GM18873 (cell line): ENCODE measurements around the gene FAM168B.

Experiments used
- ATAC-seq: cut with Tn5 transposase; IDR thresholded peaks from one replicate; pipeline ENCODE4 v1.9.1; 2021; ENCODE audit warnings: mild to moderate bottlenecking, moderate library complexity, moderate number of reproducible peaks; ENCODE audit not compliant: unreplicated experiment, low FRiP score

Gene FAM168B

DNA sequence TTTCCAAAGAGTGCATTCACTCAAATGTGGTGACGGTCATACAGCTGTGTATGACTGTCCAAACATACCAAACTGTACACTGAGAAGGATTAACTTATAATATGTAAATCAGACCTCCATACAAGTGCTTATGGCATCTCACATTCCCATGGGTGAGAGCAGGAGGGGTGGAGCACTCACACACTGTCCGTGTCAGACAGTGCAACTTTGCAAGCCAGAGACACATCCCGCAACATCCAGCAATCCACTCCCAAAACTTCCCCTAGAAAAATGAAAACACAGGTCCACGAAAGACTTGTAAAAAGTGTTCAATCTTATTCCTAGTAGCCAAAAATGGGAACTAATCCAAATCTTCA lies 36.4 kb downstream of the FAM168B start:
- ATAC-seq = no peak

DNA sequence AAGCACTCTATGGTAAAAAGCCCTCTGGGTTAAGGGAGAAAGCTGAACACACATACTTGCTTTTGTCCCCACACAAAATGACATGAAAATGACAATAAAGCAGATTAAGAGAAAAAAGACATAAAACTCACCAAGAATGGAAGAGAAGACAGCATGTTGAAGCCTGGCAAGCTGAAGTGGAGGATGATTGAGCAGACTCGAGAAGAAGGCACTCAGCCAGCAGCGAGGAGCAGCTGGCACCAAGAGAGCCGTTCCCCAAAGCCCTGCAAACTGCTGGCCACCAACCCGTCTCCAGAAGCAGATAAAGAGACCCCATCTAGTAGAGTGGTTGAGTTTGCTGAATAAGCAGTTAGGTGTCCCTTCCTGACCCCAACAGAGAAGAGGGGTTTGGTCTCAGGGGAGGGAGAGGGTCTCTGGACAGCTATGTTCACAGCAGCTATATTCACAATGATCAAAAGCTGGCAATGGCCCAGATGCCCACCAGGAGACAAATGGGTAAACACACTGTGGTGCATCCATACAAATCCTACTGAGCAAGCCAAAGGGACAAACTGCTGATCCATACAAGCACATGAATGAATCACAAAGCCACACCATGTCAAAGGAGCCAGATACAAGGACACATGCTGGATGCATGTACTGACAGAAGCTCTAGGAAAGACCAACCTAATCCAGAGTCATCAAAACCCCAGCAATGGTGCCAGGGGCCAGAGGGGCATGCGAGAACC lies 36.9 kb downstream of the FAM168B start:
- no peak for ATAC-seq

DNA sequence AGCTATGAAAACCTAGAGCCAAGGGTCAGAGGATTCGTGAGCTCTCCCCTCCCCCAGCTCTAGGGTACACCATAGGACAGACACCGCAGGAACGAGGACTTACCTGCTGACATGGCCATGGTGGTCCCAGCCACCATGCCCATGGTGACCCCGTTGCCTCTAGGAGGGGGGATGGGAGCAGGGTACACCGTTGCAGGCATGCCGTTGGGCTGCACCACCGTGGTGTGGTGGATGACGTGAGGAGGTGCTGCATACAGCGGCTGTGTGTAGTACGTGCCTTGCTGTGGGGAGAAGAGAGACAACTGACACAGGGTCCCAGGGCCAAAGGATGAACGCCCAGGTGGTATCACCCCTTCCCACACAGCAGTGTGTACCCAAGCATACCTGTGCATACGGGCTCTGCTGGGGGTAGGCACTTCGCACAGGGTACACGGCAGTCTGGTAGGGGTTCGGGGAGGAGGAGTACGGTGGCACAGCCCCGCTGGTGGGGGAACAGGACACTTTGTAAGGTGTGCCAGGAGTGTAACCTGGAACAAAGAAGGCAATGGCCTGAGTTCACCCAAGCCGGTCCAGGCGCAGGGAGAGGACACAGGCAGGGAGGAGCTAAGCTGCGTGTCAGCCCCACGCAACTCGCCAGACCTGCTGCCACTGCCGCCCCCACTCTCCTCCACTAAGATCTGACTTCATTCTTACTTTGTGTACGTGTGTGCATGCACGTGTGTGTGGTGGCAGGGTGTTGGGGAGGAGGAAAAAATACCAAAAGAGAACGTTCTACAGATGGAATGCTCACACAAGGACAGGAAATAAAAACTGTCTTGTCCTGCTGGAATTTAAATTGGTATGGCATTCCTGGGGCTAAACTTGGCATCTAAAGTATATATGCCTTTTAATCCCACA lies 37.8 kb downstream of the FAM168B start:
- ATAC-seq = no peak

DNA sequence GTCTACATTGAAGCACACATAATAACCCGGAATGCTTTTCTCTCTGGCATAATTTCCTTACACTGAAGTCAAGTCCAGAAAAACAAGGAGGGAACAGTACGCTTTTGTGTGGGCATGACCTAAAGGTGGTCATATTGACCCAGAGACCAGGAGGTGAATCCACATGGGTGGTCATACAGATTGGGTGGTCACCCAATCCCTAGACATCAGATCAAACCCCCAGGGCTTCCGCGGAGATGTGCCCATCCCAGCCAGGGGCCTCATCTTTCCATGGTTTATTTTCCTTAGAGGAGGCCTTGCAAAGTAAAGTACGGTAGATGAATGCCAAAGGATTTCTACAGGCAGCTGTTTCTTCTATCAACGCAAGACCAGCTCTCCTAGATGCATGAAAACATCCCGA lies 38.8 kb downstream of the FAM168B start:
- no peak for ATAC-seq

DNA sequence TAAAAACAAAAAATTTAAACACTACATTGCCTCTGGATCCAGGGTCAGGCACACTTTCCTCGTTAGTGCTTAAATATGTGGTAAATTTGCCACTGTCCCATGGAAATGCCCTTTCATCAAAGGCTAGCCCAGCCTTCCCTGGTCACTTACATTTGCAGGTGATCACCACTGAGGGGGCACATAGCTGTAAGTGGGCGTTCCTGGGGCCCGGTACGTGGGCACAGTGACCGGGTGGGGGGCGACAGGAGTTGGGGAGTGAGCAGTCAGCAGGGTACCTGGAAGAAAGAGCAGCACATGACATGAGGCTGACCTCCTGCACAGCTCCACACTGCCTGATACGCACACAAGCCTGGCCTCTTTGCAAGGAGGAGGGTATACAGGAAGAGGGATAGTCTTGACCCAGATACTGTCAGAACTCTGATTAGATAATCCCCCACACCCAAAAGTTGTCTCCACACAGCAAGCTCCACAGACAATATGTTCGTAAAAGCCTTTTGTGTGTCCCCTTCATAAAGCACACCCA lies 40.5 kb downstream of the FAM168B start:
- no peak for ATAC-seq

DNA sequence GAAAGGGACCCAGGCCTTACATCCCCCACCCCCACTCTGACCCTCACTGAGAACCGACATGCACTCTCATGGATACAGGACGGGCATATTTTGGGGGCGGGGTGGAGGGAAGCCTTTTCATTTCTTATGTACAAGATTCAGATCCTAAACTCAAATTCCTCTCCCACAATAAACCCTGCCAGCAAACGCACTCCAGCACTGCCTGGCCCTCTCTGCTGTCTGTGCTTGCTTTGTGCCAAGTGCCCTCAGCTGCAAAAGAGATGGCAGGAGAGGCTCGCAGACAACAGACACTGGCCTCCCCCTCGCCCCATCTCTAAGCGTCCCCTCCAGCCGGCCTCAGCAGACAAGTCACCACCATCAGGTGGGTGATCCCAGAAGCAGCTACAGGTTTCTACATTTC lies 42.4 kb downstream of the FAM168B start:
- ATAC-seq = no peak

DNA sequence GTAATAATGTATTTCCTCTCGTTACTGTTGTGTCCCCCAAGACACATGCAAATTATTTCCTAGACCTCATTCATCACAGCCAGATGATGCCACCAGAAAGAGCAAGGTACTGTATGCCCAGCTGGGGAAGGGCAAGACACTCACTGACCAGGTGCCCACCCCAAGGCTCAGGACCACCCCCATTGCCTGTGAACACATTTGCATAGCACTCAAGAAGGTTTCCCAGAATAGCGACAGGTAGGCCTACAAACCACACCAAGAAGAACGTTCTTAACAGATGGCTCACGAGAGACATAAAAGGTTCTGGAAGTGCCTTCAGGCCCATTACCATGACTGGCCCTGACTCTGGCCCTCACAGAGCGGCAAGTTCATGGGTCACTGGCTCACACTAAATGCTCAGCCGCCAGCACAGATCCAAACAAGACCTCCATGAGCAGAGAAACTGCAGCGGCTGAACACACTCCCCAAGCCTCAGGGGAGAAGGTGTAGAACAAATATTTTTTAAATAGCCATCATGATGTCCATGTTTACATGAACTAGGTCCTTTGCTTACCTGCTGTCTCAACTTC lies 44.0 kb downstream of the FAM168B start:
- ATAC-seq = no peak

DNA sequence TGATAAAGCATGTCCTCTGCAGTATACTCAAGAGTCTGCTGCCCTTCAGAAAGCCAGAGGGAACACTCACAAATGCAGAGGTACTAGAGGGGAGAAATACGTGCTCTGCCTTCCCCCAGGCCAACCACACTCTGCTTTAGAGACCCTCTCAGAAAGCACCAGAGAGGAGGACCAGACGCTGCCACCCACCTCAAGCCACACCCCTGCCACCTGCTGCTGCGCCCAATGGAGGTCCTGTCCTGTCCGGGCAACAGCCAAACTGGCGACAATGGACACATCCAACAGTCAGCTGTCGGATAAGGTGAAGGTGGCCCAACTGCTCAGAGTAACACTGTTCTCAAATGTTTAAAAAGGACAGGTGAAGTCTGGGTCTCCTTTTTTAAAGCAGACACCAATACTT lies 44.6 kb downstream of the FAM168B start:
- ATAC-seq = no peak

DNA sequence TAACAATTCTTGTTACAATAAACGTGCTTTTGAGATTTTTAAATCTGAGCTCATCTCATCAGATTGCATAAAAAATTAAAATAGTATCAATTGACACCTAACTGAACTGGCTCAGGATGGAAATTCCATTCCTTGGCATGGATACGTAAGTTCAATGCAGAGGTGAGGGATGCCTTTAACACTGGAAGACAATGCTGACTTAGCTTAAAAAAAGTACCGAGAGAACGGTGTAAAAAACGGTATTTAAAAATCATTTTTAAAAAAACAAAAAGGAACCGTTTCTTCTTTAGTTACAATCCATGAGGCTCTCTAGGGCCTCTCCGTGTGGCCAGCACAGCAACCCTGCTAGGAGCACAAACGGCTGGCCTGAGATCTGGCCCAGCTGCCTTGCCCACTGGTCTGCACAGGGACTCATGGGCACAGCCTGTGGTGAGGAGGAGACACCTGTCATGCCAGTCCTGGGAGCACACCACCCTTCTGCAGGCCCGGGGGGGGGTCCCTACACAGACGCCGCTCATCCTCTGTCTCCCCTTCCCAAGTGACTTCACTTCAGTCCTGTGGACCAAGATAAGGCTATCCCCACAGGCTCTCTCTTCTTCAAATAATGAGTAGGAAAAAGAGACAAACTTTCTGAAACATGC lies 45.2 kb downstream of the FAM168B start:
- no peak for ATAC-seq

DNA sequence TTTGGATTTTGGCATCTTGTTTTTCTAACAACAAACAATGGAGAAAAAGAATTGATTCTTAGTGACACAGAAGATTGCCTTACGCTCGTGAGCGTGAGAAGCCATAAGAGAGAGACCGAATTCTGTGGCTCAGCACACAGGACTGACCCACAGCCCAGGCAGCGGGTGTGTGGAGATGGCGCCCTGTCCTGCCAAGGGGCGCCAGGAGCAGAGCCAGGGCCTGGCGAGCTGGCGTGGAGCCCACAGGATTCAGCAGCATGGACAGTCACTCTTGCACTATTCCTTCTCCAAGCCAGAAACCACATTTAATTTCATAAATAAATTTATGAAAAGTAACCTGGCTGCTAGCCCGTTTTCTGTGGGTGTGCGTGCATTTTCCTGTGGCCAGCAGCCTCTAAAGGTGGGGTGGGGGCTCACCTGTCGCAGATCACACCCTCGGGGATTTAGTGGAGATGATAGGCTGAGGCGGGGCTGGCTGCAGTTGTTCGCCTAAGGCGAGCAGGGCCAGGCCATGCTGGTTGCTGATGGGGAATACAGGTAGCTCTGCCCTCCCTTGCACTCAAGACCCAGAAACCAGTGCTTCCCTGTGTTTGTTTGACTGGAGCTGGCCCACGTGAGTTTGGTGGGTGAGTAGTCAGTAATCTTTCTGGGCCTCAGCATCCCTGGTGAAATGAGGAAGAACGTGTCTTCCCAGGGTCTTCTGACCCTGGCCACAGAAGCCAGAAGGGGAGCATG lies 46.2 kb downstream of the FAM168B start:
- ATAC-seq = no peak

DNA sequence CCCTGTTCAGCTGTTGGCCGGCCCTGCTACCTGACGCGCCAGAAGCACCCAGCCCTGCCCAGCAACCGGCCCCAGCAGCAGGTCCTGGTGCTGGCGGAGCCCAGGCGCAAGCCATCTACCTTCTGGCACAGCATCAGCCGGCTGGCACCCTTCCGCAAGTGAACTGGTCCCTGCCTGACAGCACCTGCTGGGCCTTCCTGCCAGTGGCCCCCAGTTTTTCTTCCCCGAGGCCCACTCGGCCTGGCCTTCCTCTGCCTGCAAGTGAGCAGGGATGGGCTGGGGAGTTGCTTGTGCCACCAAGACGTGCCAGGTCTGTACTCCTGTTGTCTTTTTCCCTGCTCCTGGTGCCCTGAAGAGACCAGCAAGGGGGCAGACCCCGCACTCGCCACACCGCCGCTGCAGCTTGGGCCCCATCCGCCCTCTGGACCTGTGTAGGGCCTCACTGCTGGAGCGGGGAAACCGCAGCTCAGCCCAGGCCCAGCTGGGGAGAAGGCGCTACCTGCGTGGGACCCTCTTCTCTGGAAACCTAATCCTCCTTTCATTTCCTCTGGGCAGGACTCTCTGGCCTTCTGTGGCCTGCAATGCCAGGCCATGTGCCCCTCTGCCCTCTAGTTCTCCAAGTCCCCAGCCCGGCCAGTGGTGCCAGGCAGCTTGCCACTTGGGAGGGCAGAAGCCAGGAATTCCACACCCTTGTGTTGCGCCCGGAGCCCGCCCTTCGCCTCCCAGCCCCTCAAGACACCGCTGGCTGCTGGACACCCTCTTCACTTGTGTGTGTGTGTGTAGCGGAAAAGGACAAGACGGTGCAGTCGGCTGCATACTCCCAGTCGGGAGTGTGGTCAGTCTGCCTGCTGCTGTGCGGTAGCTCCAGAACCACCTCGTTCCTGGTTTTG lies 47.0 kb downstream of the FAM168B start:
- no peak for ATAC-seq

DNA sequence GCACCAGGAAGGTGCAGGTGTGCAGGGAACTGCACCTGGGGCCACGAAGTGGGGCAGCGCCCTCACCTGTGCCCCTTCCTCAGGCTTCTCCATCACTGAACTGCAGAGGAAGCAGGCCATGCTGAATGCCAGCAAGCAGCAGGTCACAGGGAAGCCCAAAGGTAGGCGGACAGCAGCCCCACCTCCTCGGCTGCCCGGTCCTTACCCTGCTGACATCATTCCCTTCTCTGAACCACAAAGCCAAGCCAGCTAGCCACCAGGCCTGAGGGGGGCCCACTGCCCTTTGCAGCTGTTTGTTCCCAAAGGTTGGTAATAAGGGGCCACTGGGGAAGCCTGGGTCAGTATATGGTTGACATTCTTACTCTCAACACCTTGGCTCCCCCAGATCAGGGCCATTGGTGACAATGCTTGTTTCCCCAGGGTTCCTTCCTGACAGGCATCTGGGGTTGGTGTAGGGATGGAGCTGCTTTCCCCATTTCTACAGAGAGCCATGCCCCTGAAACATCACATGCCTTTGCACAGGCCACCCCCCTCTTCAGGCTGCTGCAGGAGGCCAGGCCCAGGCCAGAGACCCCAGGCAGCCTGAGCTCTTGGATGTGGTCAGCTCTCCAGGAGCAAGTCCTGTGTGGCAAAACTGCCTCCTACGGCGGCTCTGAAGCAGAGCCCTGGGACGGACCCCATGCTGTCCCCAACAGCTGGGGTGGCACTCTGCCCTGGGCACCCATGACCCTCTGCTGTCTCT lies 47.8 kb downstream of the FAM168B start:
- no peak for ATAC-seq

DNA sequence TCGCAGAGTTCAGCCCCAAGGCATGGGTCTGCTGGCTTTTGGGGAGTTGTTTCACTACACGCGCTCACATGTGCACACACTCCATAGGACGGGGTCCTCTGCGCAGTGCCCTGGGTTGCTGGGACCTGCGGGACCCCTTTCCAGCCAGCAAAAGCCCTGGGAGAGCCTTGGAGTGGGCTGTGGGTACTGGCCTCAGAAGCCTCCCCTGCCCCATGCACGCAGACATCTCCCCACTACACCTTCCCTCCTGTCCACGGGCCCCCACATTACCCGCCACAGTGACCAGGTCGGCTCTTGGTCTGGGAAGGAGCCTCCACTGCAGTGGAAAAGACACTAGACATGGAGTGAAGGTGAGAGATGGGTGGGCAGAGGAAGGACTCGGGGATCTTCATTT lies 48.5 kb downstream of the FAM168B start:
- ATAC-seq = no peak

DNA sequence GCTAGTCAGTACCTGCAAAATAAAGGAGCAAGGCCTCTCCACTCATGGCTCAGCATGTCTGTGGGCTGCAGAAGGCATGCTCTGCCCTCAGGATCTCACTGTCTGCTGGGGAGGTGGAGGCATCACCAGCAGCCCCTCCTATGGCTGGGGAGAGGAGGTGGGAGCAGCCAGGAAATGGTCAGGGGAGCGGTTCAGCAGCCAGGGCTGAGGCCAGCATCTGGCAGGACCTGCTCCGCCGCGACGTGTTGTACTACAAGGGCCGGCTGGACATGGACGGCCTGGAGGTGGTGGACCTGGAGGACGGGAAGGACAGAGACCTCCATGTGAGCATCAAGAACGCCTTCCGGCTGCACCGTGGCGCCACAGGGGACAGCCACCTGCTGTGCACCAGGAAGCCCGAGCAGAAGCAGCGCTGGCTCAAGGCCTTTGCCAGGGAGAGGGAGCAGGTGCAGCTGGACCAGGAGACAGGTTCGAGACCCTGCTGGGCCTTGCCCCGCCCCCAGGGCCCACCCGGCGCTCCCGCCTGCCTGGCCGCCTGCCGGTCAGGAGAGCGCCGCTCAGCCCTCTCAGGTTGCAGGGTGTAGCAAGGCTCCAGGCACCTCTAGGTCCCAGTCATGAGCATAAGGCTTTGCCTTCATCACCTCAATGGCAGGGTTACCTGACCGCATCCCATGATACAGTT lies 49.0 kb downstream of the FAM168B start:
- ATAC-seq = no peak

DNA sequence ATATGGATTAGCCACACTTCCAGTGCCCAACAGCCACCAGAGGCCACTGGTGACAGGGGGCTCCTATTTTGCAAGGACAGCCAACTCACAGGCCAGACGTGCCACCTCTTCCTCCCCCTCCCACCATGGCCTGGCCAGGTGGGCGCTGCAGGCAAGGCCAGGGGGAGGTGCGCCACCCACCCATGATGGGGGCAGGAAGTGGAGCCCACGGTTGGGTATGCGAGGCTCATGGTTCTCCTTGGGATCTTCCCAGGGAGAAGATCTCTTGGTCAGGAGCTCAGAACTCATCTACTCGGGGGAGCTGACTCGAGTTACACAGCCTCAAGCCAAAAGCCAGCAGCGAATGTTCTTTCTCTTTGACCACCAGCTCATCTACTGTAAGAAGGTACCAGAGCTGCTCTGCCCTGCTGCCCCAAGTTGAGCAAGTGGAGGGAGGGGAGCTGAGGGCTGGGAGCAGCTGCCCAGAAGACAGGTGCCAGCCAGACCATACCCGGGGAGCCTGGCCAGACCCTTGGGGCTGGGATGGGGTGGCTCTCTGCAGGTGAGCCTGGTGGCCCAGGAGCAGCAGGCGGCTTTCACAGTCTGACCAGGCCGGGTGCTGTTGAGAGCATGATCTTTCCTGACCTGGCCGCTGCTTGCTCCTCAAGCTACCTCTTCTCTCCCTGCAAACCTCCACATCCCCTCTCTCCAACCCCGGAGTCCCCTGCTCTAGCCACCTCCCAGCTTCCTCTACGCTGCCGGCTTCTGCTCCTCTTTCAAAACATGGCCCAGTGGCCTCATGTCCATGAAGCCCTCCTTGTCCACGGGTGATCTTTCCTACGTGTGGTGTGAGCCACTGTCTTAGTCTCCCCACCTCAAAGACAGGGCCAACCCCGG lies 49.8 kb downstream of the FAM168B start:
- ATAC-seq = no peak

DNA sequence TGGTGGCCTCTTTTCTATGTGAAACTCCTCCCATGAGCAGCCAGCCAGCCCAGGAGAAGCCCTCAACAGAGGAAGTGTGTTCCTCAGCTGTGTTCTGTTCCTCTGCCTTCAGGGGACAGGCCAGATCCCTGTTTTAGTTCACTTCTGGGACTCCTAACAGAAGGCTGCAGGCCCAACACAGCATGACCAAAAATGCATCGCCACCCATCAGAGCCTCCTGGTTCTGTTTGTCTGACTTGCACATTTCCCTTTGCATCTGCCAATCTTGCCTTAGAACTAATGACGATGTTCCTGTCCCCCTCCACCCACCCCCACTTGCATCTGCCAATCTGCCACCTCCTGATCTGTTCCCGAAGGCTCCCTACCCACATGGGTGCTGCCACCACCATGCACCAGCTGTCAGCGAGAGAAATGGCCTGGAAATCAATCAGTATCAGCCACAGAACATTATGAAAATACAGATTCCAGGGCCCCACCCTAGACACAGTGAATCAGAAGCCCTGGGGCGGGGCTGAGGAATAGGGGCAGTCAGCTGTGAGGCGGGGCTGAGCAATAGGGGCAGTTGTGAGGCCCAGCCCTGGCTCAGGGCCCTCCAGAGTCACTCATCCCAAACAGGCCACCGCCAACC lies 51.0 kb downstream of the FAM168B start:
- ATAC-seq = no peak
